ENCODE measurements around the gene GALNT18.

DNA sequence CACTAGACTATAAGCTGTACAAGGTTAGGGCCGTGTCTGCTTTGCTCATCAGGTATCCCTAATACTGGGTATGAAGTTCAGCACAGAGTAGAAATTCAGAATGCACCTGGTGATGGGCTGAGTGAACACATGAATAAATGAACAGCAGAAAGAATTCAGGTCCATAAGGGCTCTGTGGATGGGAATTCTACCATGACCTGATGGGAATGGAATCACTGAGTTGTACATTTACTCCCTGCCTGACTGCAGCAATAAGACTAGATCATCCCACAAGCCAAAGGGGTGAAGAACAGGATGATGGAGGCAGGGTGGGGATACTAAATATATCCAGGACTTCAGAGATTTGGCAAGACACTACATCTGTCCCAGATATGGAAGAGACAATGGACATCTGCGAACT, 182.2 kb downstream of the GALNT18 start:
- TF ChIP-seq POLR2A (IDR thresholded peaks at IDR 0.05) = no peak
- TF ChIP-seq CTCF (IDR thresholded peaks at IDR 0.05) = no peak
- TF ChIP-seq EP300 (IDR thresholded peaks at IDR 0.05) = no peak

Data from ovary (tissue), 3 donors.